Skin epidermis (tissue), 12 donors: ENCODE data around the gene ELK3.

ENCODE experiments used
- H3K27ac ChIP-seq, 21 experiments: fragments of 200-600 bp; sonication (generic) in 11 of 21; one replicate each; pipeline ENCODE4 v1.5.0; 2020; ENCODE audit warnings: mild to moderate bottlenecking in 3 of 21, inconsistent platforms in 2 of 21, moderate library complexity in 2 of 21
- H3K4me3 ChIP-seq, 7 experiments: fragments of 200-600 bp; sonication (generic) in 2 of 7; one replicate each; pipeline ENCODE4 v1.5.0; 2020; ENCODE audit warnings: inconsistent platforms in 2 of 7, mild to moderate bottlenecking in 2 of 7, moderate library complexity in 1 of 7

The ELK3 gene

DNA sequence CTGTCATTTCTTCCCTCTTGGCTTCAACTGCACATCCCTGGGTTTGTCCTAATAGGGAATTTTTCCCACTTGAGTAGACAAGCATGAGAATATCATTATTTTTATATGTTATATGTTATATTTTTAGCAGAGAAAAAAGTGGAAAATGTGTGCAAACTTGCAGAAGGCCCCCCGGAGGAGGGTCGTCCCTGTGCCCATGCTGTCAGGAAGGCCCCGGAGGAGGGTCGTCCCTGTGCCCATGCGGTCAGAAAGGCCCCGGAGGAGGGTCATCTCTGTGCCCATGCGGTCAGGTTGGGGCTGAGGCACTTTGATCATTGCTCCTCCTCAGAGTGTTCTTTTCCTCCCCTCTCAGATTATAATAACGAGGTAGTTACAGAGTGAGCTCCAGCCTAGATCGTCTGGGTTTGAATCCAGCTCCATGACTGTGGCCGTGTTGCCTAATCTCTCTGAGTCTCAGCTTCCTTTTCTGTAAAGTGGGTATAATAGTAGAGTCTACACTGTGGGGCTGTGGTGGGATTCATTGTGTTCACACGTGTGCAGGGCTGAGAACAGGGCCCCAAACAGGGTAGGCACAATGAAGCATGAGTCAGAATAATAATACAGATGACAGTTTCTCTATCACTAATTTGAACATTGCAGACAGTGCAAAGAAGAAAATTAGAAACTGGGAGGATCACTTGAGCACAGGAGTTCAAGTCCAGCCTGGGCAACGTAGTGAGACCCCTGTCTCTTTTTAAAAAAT lies 33.4 kb downstream of the ELK3 start:
- H3K27ac ChIP-seq: no peak overlapping the region
- H3K4me3 ChIP-seq: no peak overlapping the region

- Histone ChIP-seq H3K27ac (peak overlapping the region in 2 of 21 experiments; percentile 30 to 44), H3K4me3 (no peak overlapping the region)
Observed at GRCh38 chr12:96228566-96229248, 34.5 kb downstream of the ELK3 start.

DNA sequence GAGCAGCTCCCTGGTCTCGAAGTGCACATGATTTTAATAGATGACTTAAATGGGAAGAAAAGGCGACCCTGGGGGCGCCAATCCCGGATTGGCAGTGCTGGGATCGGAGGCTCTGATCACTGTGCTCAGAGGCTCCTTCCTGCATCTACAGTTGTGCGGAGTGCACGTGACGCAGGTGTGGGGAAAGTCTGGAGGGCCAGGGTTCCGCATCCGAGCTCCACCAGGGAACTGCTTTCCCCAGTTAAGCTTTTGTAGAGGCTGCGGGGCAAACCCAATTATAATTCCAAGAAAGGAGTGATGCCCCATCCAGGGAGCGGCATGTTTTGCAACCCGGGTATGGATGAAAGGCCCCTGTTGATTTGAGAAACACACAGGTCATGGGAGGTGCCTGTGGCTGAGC lies 36.5 kb downstream of the ELK3 start:
- Histone ChIP-seq H3K4me3 (no peak overlapping the region), H3K27ac (peak overlapping the region in 2 of 21 experiments; percentile 1 to 13)

DNA sequence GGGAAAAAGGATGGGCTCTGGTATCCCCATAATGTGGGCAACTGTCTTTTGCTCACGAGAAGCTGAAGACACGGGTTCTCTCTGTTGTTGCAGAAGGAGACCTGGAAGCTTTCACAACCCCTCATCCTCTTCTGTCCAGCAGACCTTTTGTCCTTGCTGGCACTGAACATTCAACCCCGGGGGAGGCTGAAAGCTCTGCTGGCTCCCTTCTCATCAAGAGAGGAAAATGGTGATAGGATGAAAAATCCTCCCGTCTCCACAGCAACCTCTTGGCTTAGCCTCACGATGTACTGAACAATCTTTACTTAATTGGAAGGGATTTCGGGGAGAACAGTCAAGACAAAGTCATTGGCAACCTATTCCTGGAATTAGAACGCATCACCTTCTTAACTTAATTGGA lies 39.0 kb downstream of the ELK3 start:
- Histone ChIP-seq H3K4me3 (no peak overlapping the region), H3K27ac (peak overlapping the region in 11 of 21 experiments; percentile 1 to 86 (median 67))

DNA sequence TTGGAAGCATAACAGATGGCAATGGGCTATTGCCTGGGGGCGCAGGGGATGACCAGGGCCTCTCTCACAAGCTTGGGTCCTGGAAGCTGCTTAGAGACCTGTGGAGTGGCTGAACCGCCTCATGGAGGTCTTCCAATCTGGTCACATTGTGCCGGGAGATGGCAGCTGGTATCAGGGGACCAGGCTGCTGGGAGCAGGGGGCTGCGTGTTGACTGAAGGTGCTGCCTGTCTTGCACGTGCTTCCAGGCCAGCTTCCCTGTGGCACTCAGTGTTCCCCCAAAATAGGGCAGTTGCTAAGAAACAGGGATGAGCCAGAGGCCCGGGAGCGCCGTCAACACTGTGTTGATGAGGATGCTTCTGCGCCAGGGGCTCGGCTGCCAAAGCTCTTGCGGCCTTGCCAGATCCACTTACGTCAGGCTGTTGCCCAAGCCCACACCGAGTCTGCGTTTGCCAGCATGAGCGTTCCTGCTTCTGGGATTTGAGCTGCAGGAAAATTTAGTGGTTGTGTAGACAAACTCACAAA lies 39.8 kb downstream of the ELK3 start:
- Histone ChIP-seq H3K4me3 (no peak overlapping the region), H3K27ac (peak overlapping the region in 16 of 21 experiments; percentile 1 to 87 (median 65))

DNA sequence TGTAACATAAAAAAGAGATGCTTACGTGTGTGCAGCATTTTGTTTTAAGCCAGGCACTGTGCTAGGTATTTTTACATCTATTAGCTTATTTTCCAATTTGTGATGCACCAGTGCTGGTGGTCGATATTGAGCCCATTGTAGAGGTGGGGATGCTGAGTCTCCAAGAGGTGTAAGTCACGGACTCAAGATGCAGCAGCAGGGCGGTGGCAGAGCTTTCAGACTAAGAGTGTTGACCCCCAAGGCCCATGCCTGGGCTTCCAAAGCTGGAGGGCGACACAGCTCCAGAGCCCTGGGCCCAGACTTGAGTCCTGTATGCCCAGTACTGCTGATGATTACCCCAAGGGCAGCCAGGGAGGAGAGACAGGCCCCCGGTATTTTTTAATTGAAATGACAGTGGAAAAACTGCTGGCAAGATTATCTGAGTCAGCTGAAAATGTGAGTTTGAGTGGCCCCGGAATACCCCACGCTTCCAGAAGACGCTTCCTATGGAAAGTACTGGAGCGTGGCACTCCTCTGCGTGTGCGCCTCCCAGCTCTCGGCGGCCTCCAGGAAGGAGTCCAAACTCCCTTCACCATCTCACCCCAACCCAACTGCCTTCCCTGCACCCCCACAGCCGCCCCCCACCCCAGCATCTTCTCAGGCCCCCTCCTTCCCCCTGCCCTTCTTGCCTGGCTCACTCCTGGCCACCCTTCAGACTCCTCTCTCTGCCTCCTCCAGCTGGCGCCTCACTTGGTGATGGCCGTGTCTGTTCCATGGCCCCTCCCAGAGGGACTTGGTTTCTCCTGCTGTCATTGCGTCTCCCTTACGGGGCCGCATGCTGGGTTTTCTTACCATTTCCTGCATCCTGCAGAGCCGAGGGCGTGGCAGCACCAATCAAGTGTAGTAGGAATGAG lies 40.7 kb downstream of the ELK3 start:
- Histone ChIP-seq H3K4me3 (no peak overlapping the region), H3K27ac (peak overlapping the region in 15 of 21 experiments; percentile 13 to 87 (median 65))

GRCh38 chr12:96235484-96235826 lies 41.3 kb downstream of the ELK3 start:
- H3K4me3 ChIP-seq: no peak overlapping the region
- peak overlapping the region in 13 of 21 experiments; percentile 13 to 87 (median 75) for H3K27ac ChIP-seq

DNA sequence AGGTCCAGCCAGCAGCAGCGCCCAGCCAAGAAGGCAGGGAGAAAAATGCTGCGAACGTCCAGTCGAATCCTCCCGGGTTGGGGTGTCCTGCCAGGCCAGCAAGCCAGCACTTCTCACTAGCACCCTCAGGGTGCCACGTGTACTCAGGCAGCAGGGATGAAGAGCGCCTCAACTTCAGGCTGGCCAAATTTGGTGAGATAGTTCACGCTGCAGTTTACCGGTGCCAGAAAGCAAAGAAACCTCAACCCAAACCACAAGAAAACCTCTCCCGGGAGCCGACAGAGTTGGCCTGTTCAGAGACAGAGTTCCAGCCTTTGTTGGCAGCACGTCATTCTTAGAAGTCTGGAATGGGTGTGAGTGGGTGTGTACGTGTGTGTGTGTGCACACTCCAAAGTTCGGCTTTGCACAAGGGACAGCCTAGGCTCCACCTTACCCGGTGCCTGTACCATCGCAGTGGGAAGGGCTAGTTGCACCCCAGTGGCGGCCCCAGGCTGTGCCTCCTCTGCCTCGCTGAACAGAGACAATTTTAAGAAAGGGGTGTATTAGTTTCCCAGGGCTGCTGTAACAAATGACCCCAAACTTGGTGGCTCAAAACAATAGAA lies 42.1 kb downstream of the ELK3 start:
- Histone ChIP-seq H3K4me3 (no peak overlapping the region), H3K27ac (peak overlapping the region in 17 of 21 experiments; percentile 19 to 89 (median 77))

- no peak overlapping the region for H3K4me3 ChIP-seq
- peak overlapping the region in 20 of 21 experiments; percentile 13 to 89 (median 76) for H3K27ac ChIP-seq
Observed at GRCh38 chr12:96237035-96237434, 42.9 kb downstream of the ELK3 start.

DNA sequence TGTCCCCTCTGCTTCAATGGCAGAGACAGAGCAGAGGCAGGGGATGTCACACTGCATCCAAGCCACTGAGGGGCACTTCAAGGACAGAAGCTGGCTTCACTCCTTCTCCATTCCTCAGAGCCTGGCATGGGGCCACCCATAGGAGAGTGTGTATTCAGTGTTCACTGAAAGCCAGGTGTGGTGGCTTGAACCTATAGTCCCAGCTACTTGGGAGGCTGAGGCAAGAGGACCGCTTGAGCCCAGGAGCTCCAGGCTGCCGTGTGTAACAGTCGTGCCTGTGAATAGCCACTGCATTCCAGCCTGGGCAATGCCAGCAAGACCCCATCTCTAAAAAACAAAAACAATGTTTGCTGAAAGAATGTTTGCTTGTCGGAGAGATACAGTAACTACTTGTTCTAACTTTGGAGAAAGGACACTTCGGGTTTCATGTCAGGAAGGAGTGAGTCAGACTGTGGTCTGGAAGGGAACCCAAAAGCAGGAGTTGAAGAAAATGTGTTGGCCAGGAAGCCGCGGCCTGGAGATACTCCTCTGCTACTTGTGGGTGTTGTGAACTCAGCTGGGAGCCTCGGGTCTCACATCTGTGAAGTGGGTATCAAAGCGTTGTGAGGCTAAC lies 43.4 kb downstream of the ELK3 start:
- H3K27ac ChIP-seq: peak overlapping the region in 20 of 21 experiments; percentile 13 to 89 (median 76)
- H3K4me3 ChIP-seq: no peak overlapping the region

DNA sequence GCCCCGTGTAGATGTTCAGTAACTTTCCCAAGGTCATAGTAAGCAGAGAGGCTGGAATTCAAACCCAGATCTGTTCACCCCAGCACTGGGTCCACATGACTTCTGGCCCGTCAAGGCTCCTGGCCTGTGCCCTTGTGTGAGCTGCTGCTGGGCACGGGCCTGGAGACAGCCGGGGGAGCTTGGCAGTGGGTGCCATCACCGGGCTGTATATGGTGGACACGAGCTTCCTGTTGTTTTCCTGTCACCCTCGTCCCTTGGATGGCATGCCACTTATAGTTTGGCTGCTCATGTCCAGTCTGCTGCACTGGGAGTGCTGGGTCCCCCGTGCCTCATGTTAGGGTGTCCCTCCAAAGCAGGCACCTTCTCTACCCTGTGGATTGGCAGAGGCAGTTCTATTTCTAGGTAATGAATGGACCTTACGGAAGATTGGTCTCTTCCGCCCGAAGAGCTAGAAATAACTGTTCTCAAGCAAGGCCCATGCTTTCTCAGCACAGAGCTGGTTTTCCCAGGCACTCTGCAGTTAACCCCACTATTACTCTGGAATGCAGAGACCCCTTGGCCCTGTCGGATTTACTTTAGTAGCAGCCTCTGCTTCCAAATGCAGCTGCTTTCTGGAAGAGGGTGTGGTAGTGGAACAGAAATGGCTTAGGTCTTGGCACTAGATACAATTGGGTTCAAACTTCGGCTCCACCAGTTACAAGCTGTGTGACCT lies 44.3 kb downstream of the ELK3 start:
- Histone ChIP-seq H3K4me3 (no peak overlapping the region), H3K27ac (peak overlapping the region in 16 of 21 experiments; percentile 14 to 89 (median 78))

GRCh38 chr12:96239711-96240635 lies 45.8 kb downstream of the ELK3 start:
- H3K27ac ChIP-seq: peak overlapping the region in 16 of 21 experiments; percentile 8 to 90 (median 72)
- no peak overlapping the region for H3K4me3 ChIP-seq

DNA sequence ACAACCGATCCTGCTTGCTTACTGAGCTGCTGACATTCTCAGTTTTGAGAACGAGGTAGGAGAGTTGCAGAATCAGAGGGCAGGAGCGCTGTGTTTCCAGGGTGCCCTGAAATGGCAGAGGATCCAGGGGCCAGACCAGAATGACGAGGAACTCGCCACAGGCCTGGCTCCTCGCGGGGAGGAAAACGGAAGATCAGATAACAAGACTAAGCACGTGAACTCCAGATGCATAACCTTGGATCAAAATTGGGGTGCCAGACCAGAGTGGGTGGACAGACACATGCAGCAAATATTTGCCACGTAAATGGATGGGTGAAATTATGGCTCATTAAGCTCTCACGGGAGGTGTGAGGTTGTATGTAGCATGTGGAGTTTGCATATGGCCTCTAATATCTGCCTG lies 46.5 kb downstream of the ELK3 start:
- no peak overlapping the region for H3K4me3 ChIP-seq
- H3K27ac ChIP-seq: peak overlapping the region in 15 of 21 experiments; percentile 8 to 90 (median 76)

DNA sequence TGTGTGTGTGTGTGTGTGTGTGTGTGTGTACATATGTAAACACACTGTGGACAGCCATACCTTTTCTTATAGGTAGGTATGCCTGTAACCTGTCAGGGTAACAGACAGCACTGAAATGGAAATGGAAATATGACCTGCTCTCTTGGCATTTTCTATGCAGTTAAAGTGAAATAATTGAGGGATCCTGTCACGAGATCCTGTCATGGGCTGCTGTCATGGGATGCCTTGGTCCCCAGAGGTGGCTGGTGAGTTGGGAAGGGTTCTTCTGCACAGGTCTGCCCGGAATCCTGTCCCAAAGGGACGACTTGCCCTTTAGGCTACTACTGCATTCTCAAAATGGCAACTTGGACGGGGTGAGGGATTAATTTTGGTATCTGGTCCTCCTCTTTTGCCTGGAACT lies 47.3 kb downstream of the ELK3 start:
- peak overlapping the region in 15 of 21 experiments; percentile 36 to 90 (median 72) for H3K27ac ChIP-seq
- H3K4me3 ChIP-seq: no peak overlapping the region

GRCh38 chr12:96241846-96242256 lies 47.7 kb downstream of the ELK3 start:
- peak overlapping the region in 15 of 21 experiments; percentile 52 to 90 (median 72) for H3K27ac ChIP-seq
- no peak overlapping the region for H3K4me3 ChIP-seq

- H3K27ac ChIP-seq: peak overlapping the region in 14 of 21 experiments; percentile 34 to 90 (median 70)
- no peak overlapping the region for H3K4me3 ChIP-seq
Observed at GRCh38 chr12:96242597-96242996, 48.4 kb downstream of the ELK3 start.

DNA sequence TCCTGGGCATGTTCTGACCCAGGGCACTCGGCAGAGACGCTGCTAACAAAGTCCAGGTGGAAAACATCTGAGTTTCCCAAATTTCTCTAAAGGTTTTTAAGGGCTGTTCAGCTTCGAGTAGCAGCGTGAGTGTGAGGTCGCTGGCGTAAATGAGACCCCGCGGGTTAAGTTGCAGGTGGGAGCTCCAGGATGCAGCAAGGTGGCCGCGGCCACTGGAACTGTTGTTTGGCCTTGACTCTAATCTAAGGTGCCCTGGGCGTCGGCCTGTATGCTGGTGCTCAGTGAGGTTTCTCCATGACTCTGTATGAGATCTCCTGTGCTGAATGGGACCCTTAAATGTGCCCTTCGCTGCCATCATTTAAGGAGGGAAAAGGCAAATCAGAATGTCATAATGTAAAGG lies 50.7 kb downstream of the ELK3 start:
- no peak overlapping the region for H3K4me3 ChIP-seq
- H3K27ac ChIP-seq: peak overlapping the region in 2 of 21 experiments; percentile 8 to 53
